Endothelial cell of umbilical vein (primary cell): ENCODE measurements around the gene RNU1-2. TPM values are rescaled to one million over a fixed set of nuclear protein-coding genes. Genes with fewer than 3 reads are reported as not detected.

Source experiments
- BruUV-seq: library from RNA; stranded (reverse); fragments of 400-500 nt; replicated peaks from 2 replicates; lab custom pipeline; 2021; lab: Mats Ljungman, UMichigan
- CTCF ChIA-PET: fragments of 300-600, 350-600 bp; sonication (Branson Sonifier 250); formaldehyde crosslinking; loops from one replicate; lab custom pipeline; 2021; ENCODE audit warnings: antibody characterized with exemption, inconsistent platforms; lab: Charles Lee
- POLR2A ChIA-PET: fragments of 300-600, 350-600 bp; sonication (Branson Sonifier 250); formaldehyde crosslinking; loops from one replicate; lab custom pipeline; 2021; ENCODE audit warnings: antibody characterized with exemption, inconsistent platforms; lab: Charles Lee
- DNase-seq: peaks from one replicate; pipeline ENCODE4 v3.0.0-alpha.2; 2011; ENCODE audit warnings: low read depth, low spot score
- FAIRE-seq: peaks from 2 replicates; lab custom pipeline; 2011; peaks lifted over from hg19 to GRCh38; lab: Jason Lieb, UNC
- H2AFZ ChIP-seq: 2 replicates; pipeline ENCODE4 v1.6.0; 2012; ENCODE audit warnings: low read depth, low read length, control low read depth, inconsistent platforms
- H3K27ac ChIP-seq: 2 replicates; pipeline ENCODE4 v1.5.1; 2011; ENCODE audit warnings: low read depth, mild to moderate bottlenecking, control low read depth, low read length, moderate library complexity; ENCODE audit not compliant: insufficient read depth
- H3K27me3 ChIP-seq, 2 experiments: 2 replicates each; pipeline versions ENCODE4 v1.6.0 to v1.6.1; 2011; ENCODE audit warnings: low read length in 2 of 2, mixed read lengths in 1 of 2; ENCODE audit not compliant: control insufficient read depth in 2 of 2, insufficient read depth in 2 of 2
- H3K36me3 ChIP-seq, 2 experiments: 2 replicates in 1 of 2; 3 replicates in 1 of 2; pipeline ENCODE4 v1.5.1; 2011; ENCODE audit warnings: low read length in 2 of 2, mild to moderate bottlenecking in 1 of 2, moderate library complexity in 1 of 2; ENCODE audit not compliant: control insufficient read depth in 2 of 2, insufficient read depth in 2 of 2; ENCODE audit errors: extremely low read depth in 1 of 2
- H3K4me1 ChIP-seq: 3 replicates; pipeline ENCODE4 v1.5.1; 2011; ENCODE audit warnings: mild to moderate bottlenecking, low read length; ENCODE audit not compliant: control insufficient read depth, insufficient read depth; ENCODE audit errors: extremely low read depth
- H3K4me2 ChIP-seq: 2 replicates; pipeline ENCODE4 v1.6.1; 2011; ENCODE audit warnings: low read length, control low read depth, mixed read lengths; ENCODE audit not compliant: insufficient read depth
- H3K4me3 ChIP-seq, 3 experiments: fragments of 200-600 bp in 1 of 3; sonication (generic), shearing (Covaris generic) in 1 of 3; replicated peaks in 1 of 3; 2 replicates each; pipeline ENCODE4 v1.5.1; 2011 to 2016; ENCODE audit warnings: control low read depth in 3 of 3, low read length in 3 of 3, mild to moderate bottlenecking in 2 of 3, inconsistent platforms in 1 of 3, low read depth in 1 of 3, moderate library complexity in 1 of 3; ENCODE audit not compliant: insufficient read depth in 1 of 3
- H3K79me2 ChIP-seq: 2 replicates; pipeline ENCODE4 v1.6.0; 2012; ENCODE audit warnings: low read length, inconsistent platforms; ENCODE audit not compliant: control insufficient read depth, insufficient read depth
- H3K9ac ChIP-seq: replicated peaks from 2 replicates; pipeline ENCODE3; 2011; ENCODE audit warnings: low read length, control low read depth; ENCODE audit not compliant: insufficient read depth; ENCODE audit errors: extremely low read depth
- H3K9me1 ChIP-seq: replicated peaks from 3 replicates; pipeline ENCODE4 v1.6.0; 2011; ENCODE audit warnings: mild to moderate bottlenecking, low read length; ENCODE audit not compliant: control insufficient read depth, insufficient read depth; ENCODE audit errors: extremely low read depth
- H3K9me3 ChIP-seq: replicated peaks from 2 replicates; pipeline ENCODE4 v1.5.1; 2012; ENCODE audit warnings: low read length, inconsistent platforms; ENCODE audit not compliant: control insufficient read depth, insufficient read depth
- H4K20me1 ChIP-seq: replicated peaks from 2 replicates; pipeline ENCODE3; 2011; ENCODE audit warnings: mild to moderate bottlenecking, low read length; ENCODE audit not compliant: control insufficient read depth, insufficient read depth; ENCODE audit errors: extremely low read depth
- EZH2 ChIP-seq: IDR thresholded peaks from 2 replicates; pipeline ENCODE4 v1.6.1; 2012; ENCODE audit warnings: borderline replicate concordance, low read depth, mild to moderate bottlenecking, moderate library complexity, low read length, inconsistent platforms; ENCODE audit not compliant: severe bottlenecking
- FOS ChIP-seq: IDR thresholded peaks from 2 replicates; pipeline ENCODE4 v1.6.1; 2011; ENCODE audit warnings: mild to moderate bottlenecking, low read length, moderate library complexity, borderline replicate concordance; ENCODE audit not compliant: insufficient read depth
- GATA2 ChIP-seq: IDR thresholded peaks from 2 replicates; pipeline ENCODE4 v1.7.0; 2011; ENCODE audit warnings: low read depth, mild to moderate bottlenecking, moderate library complexity, mixed read lengths, low read length; ENCODE audit not compliant: insufficient read length, insufficient read depth
- JUN ChIP-seq: IDR thresholded peaks from 2 replicates; pipeline ENCODE4 v1.6.1; 2011; ENCODE audit warnings: borderline replicate concordance, low read depth; ENCODE audit not compliant: insufficient read length, insufficient read depth
- MYC ChIP-seq: IDR thresholded peaks from one replicate; pipeline ENCODE4 v1.6.1; 2011; ENCODE audit warnings: mild to moderate bottlenecking, low read depth, low read length
- dilution Hi-C: fragments of 300-500 bp; cut with MboI; formaldehyde crosslinking; loops from one replicate; pipeline ENCODE4 v1.15.0; 2019; ENCODE audit warnings: low sequenced_read_pairs; ENCODE audit not compliant: extremely low pct_ligation_motif_present
- intact Hi-C: fragments of 100-400 bp; cut with micrococcal nuclease; formaldehyde crosslinking; loops from one replicate; pipeline ENCODE4 v1.10.0; 2022
- polyA plus RNA-seq, 4 experiments: library from polyadenylated mRNA; depleted of rRNA in 3 of 4; stranded (reverse) in 3 of 4; unstranded in 1 of 4; fragments of >200 nt; gene quantifications; 2 replicates each; pipeline versions ENCODE4 v1.2.1 to v1.2.3, GENCODE V29; 2011 to 2012; ENCODE audit warnings: missing spikeins in 1 of 4
- total RNA-seq: library from RNA; stranded (reverse); gene quantifications from 2 replicates; pipeline ENCODE4 v1.2.3, GENCODE V29; 2021
- TF ChIP-seq, protein P1 (sequence below), 2 donors: IDR thresholded peaks; 1 replicate in 1 of 2; 2 replicates in 1 of 2; pipeline ENCODE4 v1.5.1; 2011; ENCODE audit warnings: low read length in 2 of 2, mild to moderate bottlenecking in 2 of 2, moderate library complexity in 2 of 2, control low read depth in 1 of 2, inconsistent platforms in 1 of 2, low read depth in 1 of 2; ENCODE audit not compliant: insufficient read depth in 1 of 2; ENCODE audit errors: extremely low read depth in 1 of 2
- TF ChIP-seq, protein P2 (sequence below): IDR thresholded peaks from 2 replicates; pipeline ENCODE4 v1.6.1; 2011; ENCODE audit not compliant: insufficient read depth, insufficient read length

Gene RNU1-2
- total and polyA plus RNA-seq, 2 donors (not counting 3 experiments of a cell fraction or from before 2014, with no cell fraction given) = 206 to 1,319 TPM

DNA sequence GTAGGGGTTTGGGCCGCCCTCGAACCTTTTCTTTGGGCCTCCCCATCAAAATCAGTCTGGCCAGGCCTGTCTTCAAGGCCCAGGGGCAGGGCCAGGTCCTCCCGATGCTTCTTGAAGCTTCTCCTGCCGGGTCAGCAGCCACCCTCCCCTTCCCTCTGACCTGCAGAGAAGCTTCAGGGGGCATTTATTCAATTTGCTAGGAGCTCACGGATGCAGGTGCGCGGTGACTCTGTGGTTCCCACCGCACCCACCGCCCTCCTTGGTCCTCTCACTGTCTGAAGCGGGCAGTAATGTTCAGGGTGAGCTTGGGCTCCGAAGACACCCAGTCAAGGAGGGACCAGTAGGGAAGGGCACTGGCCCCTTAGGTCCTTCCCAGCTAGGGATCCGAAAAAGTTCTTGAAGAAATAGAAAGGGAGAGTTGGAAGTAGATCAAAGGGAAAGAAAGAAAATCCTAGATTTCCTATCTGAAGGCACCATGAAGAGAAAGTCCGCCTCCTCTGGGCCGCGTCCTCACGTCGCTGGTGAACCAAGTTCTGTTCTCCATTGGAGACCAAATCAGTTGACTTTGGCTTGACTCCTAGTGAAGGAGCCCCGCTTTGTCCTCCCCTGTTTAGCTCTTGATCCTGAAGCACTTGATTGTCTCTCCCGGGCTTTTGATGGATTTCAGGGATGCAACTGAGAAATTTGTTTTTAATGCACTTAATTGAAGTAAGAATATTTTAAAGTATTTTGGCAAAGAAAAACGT lies 8.7 kb upstream of the RNU1-2 start:
- H3K9me3 ChIP-seq = no peaks in the 10 kb centered on the region
- no peaks in the 10 kb centered on the region for H3K79me2 ChIP-seq
- intact Hi-C loops = no loop called here
- H3K4me3 ChIP-seq = no peak overlapping the region
- no peaks in the 10 kb centered on the region for H3K9me1 ChIP-seq
- DNase-seq = no peak
- H3K36me3 ChIP-seq = no peaks in the 10 kb centered on the region
- BruUV-seq = no TSS peak
- H3K27me3 ChIP-seq = peaks cover 6 to 14% of the 10 kb centered on the region in 2 experiments
- no peaks in the 10 kb centered on the region for H4K20me1 ChIP-seq
- H3K27ac ChIP-seq = no peak overlapping the region
- ChIA-PET CTCF (no interaction called here), POLR2A (no interaction called here)
- no peak overlapping the region for H3K9ac ChIP-seq
- H3K4me1 ChIP-seq = peaks cover 21% of the 10 kb centered on the region
- no peak for FAIRE-seq
- dilution Hi-C loops = no loop called here
- TF ChIP-seq JUN (no peak), GATA2 (no peak), MYC (no peak), EZH2 (no peak), FOS (no peak)
- TF ChIP-seq, protein P1, sequence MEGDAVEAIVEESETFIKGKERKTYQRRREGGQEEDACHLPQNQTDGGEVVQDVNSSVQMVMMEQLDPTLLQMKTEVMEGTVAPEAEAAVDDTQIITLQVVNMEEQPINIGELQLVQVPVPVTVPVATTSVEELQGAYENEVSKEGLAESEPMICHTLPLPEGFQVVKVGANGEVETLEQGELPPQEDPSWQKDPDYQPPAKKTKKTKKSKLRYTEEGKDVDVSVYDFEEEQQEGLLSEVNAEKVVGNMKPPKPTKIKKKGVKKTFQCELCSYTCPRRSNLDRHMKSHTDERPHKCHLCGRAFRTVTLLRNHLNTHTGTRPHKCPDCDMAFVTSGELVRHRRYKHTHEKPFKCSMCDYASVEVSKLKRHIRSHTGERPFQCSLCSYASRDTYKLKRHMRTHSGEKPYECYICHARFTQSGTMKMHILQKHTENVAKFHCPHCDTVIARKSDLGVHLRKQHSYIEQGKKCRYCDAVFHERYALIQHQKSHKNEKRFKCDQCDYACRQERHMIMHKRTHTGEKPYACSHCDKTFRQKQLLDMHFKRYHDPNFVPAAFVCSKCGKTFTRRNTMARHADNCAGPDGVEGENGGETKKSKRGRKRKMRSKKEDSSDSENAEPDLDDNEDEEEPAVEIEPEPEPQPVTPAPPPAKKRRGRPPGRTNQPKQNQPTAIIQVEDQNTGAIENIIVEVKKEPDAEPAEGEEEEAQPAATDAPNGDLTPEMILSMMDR (IDR thresholded peaks at IDR 0.05; ENCODE audit: extremely low read depth in 1 of 2, insufficient read depth in 1 of 2, low read depth in 1 of 2, low read length in 2 of 2) = no peak
- TF ChIP-seq, protein P2, sequence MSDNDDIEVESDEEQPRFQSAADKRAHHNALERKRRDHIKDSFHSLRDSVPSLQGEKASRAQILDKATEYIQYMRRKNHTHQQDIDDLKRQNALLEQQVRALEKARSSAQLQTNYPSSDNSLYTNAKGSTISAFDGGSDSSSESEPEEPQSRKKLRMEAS = no peak
- H3K4me2 ChIP-seq = no peak overlapping the region
- no peak overlapping the region for H2AFZ ChIP-seq
